B cell (primary cell): ENCODE data around the gene AP1AR. TPM values are rescaled to one million over a fixed set of nuclear protein-coding genes. Genes with fewer than 3 reads are reported as not detected.

Experiments
- ATAC-seq: fragments of 200-7000 bp; cut with Tn5 transposase; one replicate; pipeline ENCODE4 v1.10.0; 2021; ENCODE audit warnings: low read depth, mild to moderate bottlenecking, moderate number of reproducible peaks, moderate library complexity
- CTCF ChIA-PET: fragments of 350-600 bp; sonication (Branson Sonifier 250); formaldehyde crosslinking; loops from one replicate; lab custom pipeline; 2021; ENCODE audit warnings: antibody characterized with exemption, inconsistent platforms; lab: Charles Lee
- POLR2A ChIA-PET: fragments of 350-600 bp; sonication (Branson Sonifier 250); formaldehyde crosslinking; loops from one replicate; lab custom pipeline; 2021; ENCODE audit warnings: antibody characterized with exemption; lab: Charles Lee
- DNase-seq: peaks from one replicate; pipeline ENCODE4 v3.0.0; 2013
- H2AFZ ChIP-seq: 2 replicates; pipeline ENCODE4 v1.6.1; 2012; ENCODE audit warnings: mild to moderate bottlenecking, low read depth, low read length; ENCODE audit not compliant: insufficient read depth, poor library complexity, severe bottlenecking
- H3K27ac ChIP-seq, 2 donors: 1 replicate in 1 of 2; 2 replicates in 1 of 2; pipeline ENCODE4 v1.5.1; 2012 to 2013; ENCODE audit warnings: low read length in 2 of 2, mild to moderate bottlenecking in 2 of 2, moderate library complexity in 1 of 2
- H3K27me3 ChIP-seq, 4 experiments: fragments of 200-600 bp in 1 of 4; sonication (generic) in 1 of 4; replicated peaks in 1 of 4; 1 replicate in 2 of 4; 2 replicates in 2 of 4; pipeline versions ENCODE4 v1.6.1 to v1.7.0; 2013 to 2016; ENCODE audit warnings: low read length in 3 of 4, mild to moderate bottlenecking in 2 of 4, mixed read lengths in 1 of 4, moderate library complexity in 1 of 4; ENCODE audit not compliant: insufficient read depth in 4 of 4, control insufficient read depth in 3 of 4; ENCODE audit errors: control extremely low read depth in 1 of 4
- H3K36me3 ChIP-seq, 2 experiments: replicated peaks in 1 of 2; 1 replicate in 1 of 2; 2 replicates in 1 of 2; pipeline versions ENCODE4 v1.6.1 to v1.7.1; 2013; ENCODE audit warnings: low read length in 1 of 2; ENCODE audit not compliant: insufficient read depth in 2 of 2, control insufficient read depth in 1 of 2; ENCODE audit errors: control extremely low read depth in 1 of 2, extremely low read depth in 1 of 2
- H3K4me1 ChIP-seq, 2 donors: fragments of 200-600 bp in 1 of 2; sonication (generic) in 1 of 2; 1 replicate in 1 of 2; 2 replicates in 1 of 2; pipeline versions ENCODE4 v1.5.1 to v1.6.1; 2013 to 2017; ENCODE audit warnings: low read length in 2 of 2; ENCODE audit not compliant: control insufficient read depth in 2 of 2, insufficient read depth in 2 of 2
- H3K4me2 ChIP-seq: replicated peaks from 2 replicates; pipeline ENCODE3; 2012; ENCODE audit warnings: mild to moderate bottlenecking, low read depth, low read length; ENCODE audit not compliant: poor library complexity, severe bottlenecking
- H3K4me3 ChIP-seq, 5 experiments: fragments of 200-600 bp in 1 of 5; sonication (generic) in 1 of 5; 1 replicate in 3 of 5; 2 replicates in 2 of 5; pipeline versions ENCODE4 v1.5.1 to v1.7.0; 2011 to 2016; ENCODE audit warnings: low read length in 4 of 5, mild to moderate bottlenecking in 4 of 5, low read depth in 2 of 5, control low read depth in 1 of 5, moderate library complexity in 1 of 5; ENCODE audit not compliant: insufficient read depth in 1 of 5; ENCODE audit errors: control extremely low read depth in 1 of 5, extremely low read depth in 1 of 5
- H3K79me2 ChIP-seq: fragments of 200-600 bp; sonication (generic); one replicate; pipeline ENCODE4 v1.6.0; 2016; ENCODE audit warnings: low read length; ENCODE audit not compliant: control insufficient read depth, insufficient read depth
- H3K9ac ChIP-seq: fragments of 200-600 bp; sonication (generic); 2 replicates; pipeline ENCODE4 v1.6.1; 2017; ENCODE audit warnings: mild to moderate bottlenecking, low read length, moderate library complexity
- H3K9me3 ChIP-seq, 3 donors: one replicate each; pipeline versions ENCODE4 v1.6.1 to v1.7.1; 2013; ENCODE audit warnings: low read length in 2 of 3; ENCODE audit not compliant: control insufficient read depth in 2 of 3, insufficient read depth in 1 of 3; ENCODE audit errors: control extremely low read depth in 1 of 3
- H4K20me1 ChIP-seq: 2 replicates; pipeline ENCODE4 v1.6.0; 2012; ENCODE audit warnings: mild to moderate bottlenecking, low read length; ENCODE audit not compliant: insufficient read depth, control insufficient read depth, poor library complexity, severe bottlenecking
- H3K27ac Mint-ChIP-seq: one replicate; pipeline ENCODE4 v1.8.0; 2021; ENCODE audit warnings: mixed read lengths
- H3K27me3 Mint-ChIP-seq: one replicate; pipeline ENCODE4 v1.8.0; 2021; ENCODE audit warnings: mixed read lengths
- H3K4me1 Mint-ChIP-seq: one replicate; pipeline ENCODE4 v1.8.0; 2021; ENCODE audit warnings: mixed read lengths
- H3K4me3 Mint-ChIP-seq: one replicate; pipeline ENCODE4 v1.8.0; 2021; ENCODE audit warnings: mixed read lengths
- H3K9me3 Mint-ChIP-seq: one replicate; pipeline ENCODE4 v1.8.0; 2022; ENCODE audit warnings: mixed read lengths; ENCODE audit not compliant: insufficient read depth
- CTCF ChIP-seq: fragments of 200-600 bp; IDR thresholded peaks from one replicate; pipeline ENCODE4 v1.8.0; 2022; ENCODE audit warnings: antibody characterized with exemption, mild to moderate bottlenecking
- EZH2 ChIP-seq: IDR thresholded peaks from 2 replicates; pipeline ENCODE4 v1.6.1; 2012; ENCODE audit warnings: borderline replicate concordance, low read depth, mild to moderate bottlenecking, moderate library complexity, low read length; ENCODE audit not compliant: insufficient read depth, poor library complexity, severe bottlenecking
- WGBS: methylation state at CpG from one replicate; pipeline ENCODE4 v1.1.5; 2013; ENCODE audit warnings: missing lambda C conversion rate; ENCODE audit not compliant: insufficient coverage; 5-methylcytosine and 5-hydroxymethylcytosine counted together
- intact Hi-C: fragments of 100-400 bp; cut with micrococcal nuclease; formaldehyde crosslinking; loops from one replicate; pipeline ENCODE4 v1.10.0; 2022
- polyA plus RNA-seq: library from polyadenylated mRNA; depleted of rRNA; stranded (reverse); fragments of >200 nt; gene quantifications from 2 replicates; pipeline ENCODE4 v1.2.3, GENCODE V29; 2012
- total RNA-seq, 2 donors: library from RNA; stranded (reverse); fragments of 120-200 nt in 1 of 2; gene quantifications; 1 replicate in 1 of 2; 2 replicates in 1 of 2; pipeline versions ENCODE4 v1.2.3 to v1.2.4, GENCODE V29; 2013 to 2022

AP1AR gene
- total and polyA plus RNA-seq, 2 donors (not counting 1 experiment from before 2014, with no cell fraction given): 3.4 to 20.3 TPM

- Histone ChIP-seq H2AFZ (no peak overlapping the region), H3K27ac (no peak overlapping the region), H3K27me3 (no peaks in the 10 kb centered on the region), H3K9me3 (no peaks in the 10 kb centered on the region), H3K4me1 (no peaks in the 10 kb centered on the region), H3K9ac (no peak overlapping the region), H4K20me1 (no peaks in the 10 kb centered on the region), H3K79me2 (no peaks in the 10 kb centered on the region), H3K4me3 (no peak overlapping the region), H3K36me3 (no peaks in the 10 kb centered on the region), H3K4me2 (no peak overlapping the region)
- DNase-seq (no peak), ATAC-seq (no peak)
- H3K27me3 Mint-ChIP-seq: no peaks in the 10 kb centered on the region
- intact Hi-C loops: no loop called here
- CTCF ChIA-PET: interaction anchor here (0.6 kb wide), 1 partner anchor 322 kb away, joined by 4 read pairs; no protein-coding TSS in a partner anchor
- POLR2A ChIA-PET: no interaction called here
- 100% methylated on average over 5 of the region's 8 CpGs for WGBS
- no peak overlapping the region for H3K27ac Mint-ChIP-seq
- H3K9me3 Mint-ChIP-seq: no peaks in the 10 kb centered on the region
- H3K4me1 Mint-ChIP-seq: no peaks in the 10 kb centered on the region
- H3K4me3 Mint-ChIP-seq: no peak overlapping the region
- no peak for TF ChIP-seq EZH2
- TF ChIP-seq CTCF: no peak
Observed at GRCh38 chr4:112185740-112186670, 45.6 kb upstream of the AP1AR start.

- no peaks in the 10 kb centered on the region for H4K20me1 ChIP-seq
- H3K36me3 ChIP-seq: no peaks in the 10 kb centered on the region
- Mint-ChIP-seq H3K27ac (no peak overlapping the region), H3K27me3 (no peaks in the 10 kb centered on the region), H3K4me3 (no peak overlapping the region), H3K9me3 (no peaks in the 10 kb centered on the region), H3K4me1 (no peaks in the 10 kb centered on the region)
- H3K4me1 ChIP-seq: no peaks in the 10 kb centered on the region
- DNase-seq (no peak), ATAC-seq (no peak)
- H3K27ac ChIP-seq: no peak overlapping the region
- no peaks in the 10 kb centered on the region for H3K79me2 ChIP-seq
- WGBS: no CpG with 5 or more reads among the region's 2 CpGs
- POLR2A ChIA-PET: no interaction called here
- H3K4me3 ChIP-seq: no peak overlapping the region
- CTCF ChIA-PET: interaction anchor here (0.6 to 1.3 kb wide), 3 partner anchors 15 to 31 kb away, joined by 3 read pairs; no protein-coding TSS in a partner anchor
- TF ChIP-seq EZH2 (no peak), CTCF (no peak)
- intact Hi-C loops: no loop called here
- H3K4me2 ChIP-seq: no peak overlapping the region
- H2AFZ ChIP-seq: no peak overlapping the region
- no peaks in the 10 kb centered on the region for H3K27me3 ChIP-seq
- no peak overlapping the region for H3K9ac ChIP-seq
- H3K9me3 ChIP-seq: no peaks in the 10 kb centered on the region
Observed at GRCh38 chr4:112189754-112190153, 41.8 kb upstream of the AP1AR start.
